ENCODE measurements around the gene DNAAF8.

DNAAF8 gene

GRCh38 chr16:4723071-4723767 lies 11.1 kb upstream of the DNAAF8 start:
- CTCF ChIA-PET, result no interaction called here

GRCh38 chr16:4724661-4725270 lies 9.6 kb upstream of the DNAAF8 start:
- POLR2A ChIA-PET, result interaction anchor here (3.0 kb wide), 1 partner anchor 9 kb away, joined by 15 read pairs; the partner anchor contains the start of genes ANKS3 and DNAAF8
- CTCF ChIA-PET, result interaction anchor here (0.6 kb wide), 1 partner anchor 472 kb away, joined by 3 read pairs; no protein-coding TSS in a partner anchor

More at GRCh38 chr16:4723071-4723767, 11.1 kb upstream of the DNAAF8 start:
- POLR2A ChIA-PET, result interaction anchor here (3.0 kb wide), 1 partner anchor 11 kb away, joined by 15 read pairs; the partner anchor contains the start of genes ANKS3 and DNAAF8
- TF ChIP-seq HDGF (IDR thresholded peaks at IDR 0.05; ENCODE audit: borderline replicate concordance) (no peak), FOXM1 (IDR thresholded peaks at IDR 0.05; ENCODE audit: borderline replicate concordance) (no peak), BHLHE40 (IDR thresholded peaks at IDR 0.05; ENCODE audit: borderline replicate concordance) (no peak), ZNF384 (IDR thresholded peaks at IDR 0.05) (no peak), NFRKB (IDR thresholded peaks at IDR 0.05) (no peak)
- DNase-seq (ENCODE audit: extremely low spot score), result no peak

GRCh38 chr16:4726616-4727015 lies 7.7 kb upstream of the DNAAF8 start:
- DNase-seq (ENCODE audit: extremely low spot score), result no peak
- ChIA-PET POLR2A (interaction anchor here (3.0 kb wide), 1 partner anchor 8 kb away, joined by 15 read pairs; the partner anchor contains the start of genes ANKS3 and DNAAF8), CTCF (no interaction called here)
- no peak for TF ChIP-seq LEF1 (IDR thresholded peaks at IDR 0.05; ENCODE audit: borderline replicate concordance)
- no peak for TF ChIP-seq ELF4 (IDR thresholded peaks at IDR 0.05)
- no peak for TF ChIP-seq SP1 (IDR thresholded peaks at IDR 0.05)
- no peak for TF ChIP-seq FOXM1 (IDR thresholded peaks at IDR 0.05; ENCODE audit: borderline replicate concordance)
- no peak for TF ChIP-seq TARDBP (IDR thresholded peaks at IDR 0.05)
- no peak for TF ChIP-seq HDGF (IDR thresholded peaks at IDR 0.05; ENCODE audit: borderline replicate concordance)
- no peak for TF ChIP-seq CTBP1 (IDR thresholded peaks at IDR 0.05; ENCODE audit: borderline replicate concordance)
- TF ChIP-seq FOXK2 (IDR thresholded peaks at IDR 0.05), result no peak
- TF ChIP-seq NFRKB (IDR thresholded peaks at IDR 0.05), result no peak
- TF ChIP-seq ZNF384 (IDR thresholded peaks at IDR 0.05), result no peak
- no peak for TF ChIP-seq PKNOX1 (IDR thresholded peaks at IDR 0.05)
- no peak for TF ChIP-seq ARNT (IDR thresholded peaks at IDR 0.05)
- no peak for TF ChIP-seq SUZ12 (IDR thresholded peaks at IDR 0.05)
- no peak for TF ChIP-seq BHLHE40 (IDR thresholded peaks at IDR 0.05; ENCODE audit: borderline replicate concordance)
- TF ChIP-seq L3MBTL2 (conservative IDR thresholded peaks at IDR 0.05), result no peak
- no peak for TF ChIP-seq FOXA1 (IDR thresholded peaks at IDR 0.05)

More at GRCh38 chr16:4724661-4725270, 9.6 kb upstream of the DNAAF8 start:
- no peak for TF ChIP-seq L3MBTL2 (conservative IDR thresholded peaks at IDR 0.05)
- no peak for TF ChIP-seq NFRKB (IDR thresholded peaks at IDR 0.05)
- no peak for TF ChIP-seq TARDBP (IDR thresholded peaks at IDR 0.05)
- no peak for TF ChIP-seq LEF1 (IDR thresholded peaks at IDR 0.05; ENCODE audit: borderline replicate concordance)
- no peak for TF ChIP-seq HDGF (IDR thresholded peaks at IDR 0.05; ENCODE audit: borderline replicate concordance)
- no peak for TF ChIP-seq PKNOX1 (IDR thresholded peaks at IDR 0.05)
- no peak for TF ChIP-seq FOXK2 (IDR thresholded peaks at IDR 0.05)
- TF ChIP-seq FOXM1 (IDR thresholded peaks at IDR 0.05; ENCODE audit: borderline replicate concordance), result no peak
- no peak for TF ChIP-seq BHLHE40 (IDR thresholded peaks at IDR 0.05; ENCODE audit: borderline replicate concordance)
- TF ChIP-seq ELF4 (IDR thresholded peaks at IDR 0.05), result no peak
- TF ChIP-seq ARNT (IDR thresholded peaks at IDR 0.05), result no peak
- no peak for TF ChIP-seq CTBP1 (IDR thresholded peaks at IDR 0.05; ENCODE audit: borderline replicate concordance)
- TF ChIP-seq ZNF384 (IDR thresholded peaks at IDR 0.05), result no peak
- TF ChIP-seq SUZ12 (IDR thresholded peaks at IDR 0.05), result no peak
- no peak for TF ChIP-seq FOXA1 (IDR thresholded peaks at IDR 0.05)
- TF ChIP-seq SP1 (IDR thresholded peaks at IDR 0.05), result no peak
- DNase-seq (ENCODE audit: extremely low spot score), result no peak

- POLR2A ChIA-PET, result no interaction called here
- DNase-seq (ENCODE audit: extremely low spot score), result no peak
- no peak for TF ChIP-seq BHLHE40 (IDR thresholded peaks at IDR 0.05; ENCODE audit: borderline replicate concordance)
- no peak for TF ChIP-seq PKNOX1 (IDR thresholded peaks at IDR 0.05)
- no peak for TF ChIP-seq SUZ12 (IDR thresholded peaks at IDR 0.05)
- CTCF ChIA-PET, result no interaction called here
Measured at GRCh38 chr16:4728676-4729075, 5.7 kb upstream of the DNAAF8 start.

GRCh38 chr16:4729876-4730275 lies 4.5 kb upstream of the DNAAF8 start:
- CTCF ChIA-PET, result no interaction called here
- DNase-seq (ENCODE audit: extremely low spot score), result no peak
- POLR2A ChIA-PET, result interaction anchor here (0.5 kb wide), 1 partner anchor 210 kb away, joined by 3 read pairs; no protein-coding TSS in a partner anchor
- TF ChIP-seq TARDBP (IDR thresholded peaks at IDR 0.05) (no peak), ELF4 (IDR thresholded peaks at IDR 0.05) (no peak), SUZ12 (IDR thresholded peaks at IDR 0.05) (no peak), PKNOX1 (IDR thresholded peaks at IDR 0.05) (no peak), ARNT (IDR thresholded peaks at IDR 0.05) (no peak), FOXA1 (IDR thresholded peaks at IDR 0.05) (no peak), FOXM1 (IDR thresholded peaks at IDR 0.05; ENCODE audit: borderline replicate concordance) (no peak), CTBP1 (IDR thresholded peaks at IDR 0.05; ENCODE audit: borderline replicate concordance) (no peak), LEF1 (IDR thresholded peaks at IDR 0.05; ENCODE audit: borderline replicate concordance) (no peak), NFRKB (IDR thresholded peaks at IDR 0.05) (no peak), BHLHE40 (IDR thresholded peaks at IDR 0.05; ENCODE audit: borderline replicate concordance) (no peak)
